22Rv1 (cell line): ENCODE measurements around the gene PRKD2.

ENCODE experiments used
- H3K27ac ChIP-seq: fragments of 450-650 bp; 2 replicates; pipeline ENCODE4 v1.5.1; 2017
- ZFX ChIP-seq: fragments of 450-650 bp; IDR thresholded peaks from 2 replicates; pipeline ENCODE4 v1.6.1; 2017; ENCODE audit warnings: antibody characterized with exemption, borderline replicate concordance
- TF ChIP-seq, protein P1 (sequence below): fragments of 450-650 bp; IDR thresholded peaks from 2 replicates; pipeline ENCODE4 v1.5.1; 2017; ENCODE audit warnings: mild to moderate bottlenecking

PRKD2 gene

GRCh38 chr19:46746281-46747057 is 29.6 kb upstream of the PRKD2 start, which contains the start of gene STRN4:
Gene STRN4, minus strand, starts transcription at chr19:46746450. Its CDS starts 20 bp downstream, at chr19:46746430.
- TF ChIP-seq ZFX: no peak
- TF ChIP-seq, protein P1, sequence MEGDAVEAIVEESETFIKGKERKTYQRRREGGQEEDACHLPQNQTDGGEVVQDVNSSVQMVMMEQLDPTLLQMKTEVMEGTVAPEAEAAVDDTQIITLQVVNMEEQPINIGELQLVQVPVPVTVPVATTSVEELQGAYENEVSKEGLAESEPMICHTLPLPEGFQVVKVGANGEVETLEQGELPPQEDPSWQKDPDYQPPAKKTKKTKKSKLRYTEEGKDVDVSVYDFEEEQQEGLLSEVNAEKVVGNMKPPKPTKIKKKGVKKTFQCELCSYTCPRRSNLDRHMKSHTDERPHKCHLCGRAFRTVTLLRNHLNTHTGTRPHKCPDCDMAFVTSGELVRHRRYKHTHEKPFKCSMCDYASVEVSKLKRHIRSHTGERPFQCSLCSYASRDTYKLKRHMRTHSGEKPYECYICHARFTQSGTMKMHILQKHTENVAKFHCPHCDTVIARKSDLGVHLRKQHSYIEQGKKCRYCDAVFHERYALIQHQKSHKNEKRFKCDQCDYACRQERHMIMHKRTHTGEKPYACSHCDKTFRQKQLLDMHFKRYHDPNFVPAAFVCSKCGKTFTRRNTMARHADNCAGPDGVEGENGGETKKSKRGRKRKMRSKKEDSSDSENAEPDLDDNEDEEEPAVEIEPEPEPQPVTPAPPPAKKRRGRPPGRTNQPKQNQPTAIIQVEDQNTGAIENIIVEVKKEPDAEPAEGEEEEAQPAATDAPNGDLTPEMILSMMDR: no peak
- peak within 1 kb of the TSS; percentile 80 for H3K27ac ChIP-seq

- TF ChIP-seq, protein P1: no peak
- TF ChIP-seq ZFX: no peak
- peak within 1 kb of the TSS; percentile 80 for H3K27ac ChIP-seq
These were observed 28.8 kb upstream of the PRKD2 start, which contains the start of gene FKRP for GRCh38 chr19:46745521-46746280. Gene FKRP, plus strand, starts transcription at chr19:46746057. Its CDS starts 9,394 bp downstream, at chr19:46755451.

DNA sequence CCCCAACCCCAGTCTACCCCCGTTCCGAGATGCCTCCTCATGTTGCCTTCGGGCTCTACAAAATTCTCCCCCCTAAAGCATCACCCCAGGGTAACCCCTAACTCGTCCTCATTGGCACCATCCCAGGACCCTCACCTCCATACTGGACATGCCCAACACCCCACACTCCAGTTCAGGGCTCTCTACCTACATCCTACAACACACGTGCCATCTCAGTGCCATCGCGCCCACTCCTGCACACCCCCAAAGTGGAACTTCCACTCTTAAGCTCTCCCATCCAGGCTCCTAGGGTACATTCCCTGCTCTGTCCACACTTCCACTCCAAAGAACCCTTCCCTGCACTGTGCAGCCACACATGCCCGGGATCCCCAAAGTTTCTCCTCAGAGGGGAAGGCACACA is 28.1 kb upstream of the PRKD2 start:
- TF ChIP-seq, protein P1: no peak
- no peak for TF ChIP-seq ZFX
- H3K27ac ChIP-seq: peak overlapping the region; percentile 80

DNA sequence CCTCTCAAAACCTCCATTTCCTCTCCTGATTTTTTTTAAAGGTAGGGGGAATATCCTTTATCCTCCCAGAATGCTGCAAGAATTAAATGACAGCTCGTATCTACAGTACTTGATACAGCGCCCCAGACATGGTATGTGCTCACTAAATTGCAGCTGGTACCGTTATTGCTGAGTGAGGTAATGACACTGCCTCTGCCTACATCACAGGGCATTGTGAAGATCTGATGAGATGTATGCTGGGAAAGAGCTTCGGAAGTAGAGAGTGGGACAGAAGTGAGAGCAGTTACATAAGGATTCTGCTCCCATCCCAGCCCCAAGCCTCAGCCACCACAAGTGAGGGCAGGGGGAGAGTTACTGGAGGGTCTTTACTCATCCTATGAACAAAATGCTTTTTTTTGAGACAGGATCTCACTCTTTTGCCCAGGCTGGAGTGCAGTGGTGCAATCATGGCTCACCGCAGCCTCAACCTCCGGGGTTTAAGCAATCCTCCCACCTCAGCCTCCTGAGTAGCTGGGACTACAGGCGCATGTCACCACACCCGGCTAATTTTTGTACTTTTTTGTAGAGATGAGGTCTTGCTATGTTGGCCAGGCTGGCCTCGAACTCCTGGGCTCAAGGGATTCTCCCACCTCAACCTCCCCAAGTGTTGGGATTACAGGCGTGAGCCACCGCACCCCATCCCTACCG is 27.2 kb upstream of the PRKD2 start:
- no peak overlapping the region for H3K27ac ChIP-seq
- TF ChIP-seq, protein P1: no peak
- TF ChIP-seq ZFX: no peak

DNA sequence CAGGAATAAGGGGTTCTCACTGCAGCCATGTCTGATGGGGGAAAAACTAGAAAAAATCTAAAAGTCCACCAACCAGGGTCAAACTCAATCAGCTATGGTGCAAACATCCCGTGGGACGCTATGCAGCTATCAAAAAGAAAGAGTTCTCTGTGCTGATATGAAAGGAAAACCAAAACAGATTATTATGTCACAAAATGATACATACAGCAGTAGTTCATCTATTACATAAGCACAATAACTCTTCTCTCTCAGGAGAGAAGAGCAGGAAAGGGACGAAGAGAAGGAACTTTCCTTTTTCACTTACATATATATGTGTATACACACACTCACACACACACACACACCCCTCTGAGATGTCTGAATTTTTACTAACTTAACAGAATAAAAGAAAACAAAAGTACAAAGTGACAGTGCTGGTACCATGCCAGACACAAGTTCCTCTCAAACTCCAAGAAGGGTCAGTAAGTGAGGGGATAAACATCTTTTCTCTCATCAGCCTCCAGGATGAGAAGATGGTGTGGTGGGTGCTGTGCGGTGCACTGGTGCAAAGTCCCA is 26.1 kb upstream of the PRKD2 start:
- no peak for TF ChIP-seq ZFX
- TF ChIP-seq, protein P1: no peak
- H3K27ac ChIP-seq: no peak overlapping the region

DNA sequence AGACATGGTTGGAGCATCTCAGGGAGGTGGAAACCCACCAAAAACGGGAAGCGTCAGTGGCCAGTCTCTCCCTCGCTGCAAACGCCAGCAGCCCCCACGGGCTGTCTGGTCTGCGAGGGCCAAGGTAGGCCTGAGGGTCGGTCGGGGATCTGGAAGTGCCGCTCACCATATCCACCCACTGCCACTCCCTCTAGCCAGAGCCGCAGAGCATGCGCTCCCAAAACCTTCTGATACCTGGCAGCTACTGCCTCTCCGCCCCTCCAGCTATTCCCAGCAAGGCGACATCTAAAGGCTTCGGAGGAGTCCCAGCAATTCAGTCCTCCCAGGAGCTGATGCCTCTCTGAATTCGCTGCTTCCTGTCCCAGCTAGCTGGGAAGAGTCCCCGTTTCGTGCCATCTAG is 24.5 kb upstream of the PRKD2 start:
- no peak overlapping the region for H3K27ac ChIP-seq
- TF ChIP-seq ZFX: no peak
- TF ChIP-seq, protein P1: no peak
